GM12878 (cell line): Measurements from ENCODE around the gene GPC5.

Experiments
- BHLHE40 ChIP-seq, 2 experiments: fragments of 450-650 bp in 1 of 2; IDR thresholded peaks; 2 replicates each; pipeline ENCODE4 v1.6.1; 2011 to 2017; ENCODE audit warnings: low read depth in 2 of 2, borderline replicate concordance in 1 of 2, improper control_type of control experiment in 1 of 2, low read length in 1 of 2, mild to moderate bottlenecking in 1 of 2
- BRCA1 ChIP-seq: IDR thresholded peaks from 2 replicates; pipeline ENCODE4 v1.6.1; 2011; ENCODE audit warnings: low read depth, low read length, improper control_type of control experiment
- CTCF ChIP-seq, 3 experiments: IDR thresholded peaks in 2 of 3; conservative IDR thresholded peaks in 1 of 3; 2 replicates each; pipeline ENCODE4 v1.5.1; 2011; ENCODE audit warnings: low read depth in 3 of 3, low read length in 3 of 3, mild to moderate bottlenecking in 3 of 3, control low read depth in 2 of 3, moderate library complexity in 2 of 3, inconsistent platforms in 1 of 3, mixed read lengths in 1 of 3; ENCODE audit not compliant: control insufficient read depth in 2 of 3, insufficient read depth in 1 of 3; ENCODE audit errors: extremely low read depth in 1 of 3
- JUND ChIP-seq: IDR thresholded peaks from 2 replicates; pipeline ENCODE4 v1.6.1; 2012; ENCODE audit warnings: low read depth, mild to moderate bottlenecking, low read length, improper control_type of control experiment, moderate library complexity
- POLR2A ChIP-seq: IDR thresholded peaks from 2 replicates; pipeline ENCODE4 v1.6.1; 2011; ENCODE audit warnings: low read depth, mild to moderate bottlenecking, low read length
- POLR2AphosphoS5 ChIP-seq: IDR thresholded peaks from 2 replicates; pipeline ENCODE4 v1.6.1; 2011; ENCODE audit warnings: mild to moderate bottlenecking, low read length, inconsistent platforms
- RAD21 ChIP-seq: IDR thresholded peaks from 2 replicates; pipeline ENCODE4 v1.6.1; 2011; ENCODE audit warnings: mild to moderate bottlenecking, low read depth, low read length, moderate library complexity; ENCODE audit not compliant: insufficient read depth
- ZBED1 ChIP-seq: IDR thresholded peaks from 2 replicates; pipeline ENCODE4 v1.6.1; 2016; ENCODE audit warnings: borderline replicate concordance
- ZNF274 ChIP-seq: IDR thresholded peaks from one replicate; pipeline ENCODE4 v1.8.0; 2011; ENCODE audit not compliant: insufficient read length, insufficient read depth

- TF ChIP-seq POLR2AphosphoS5, result no peak
- no peak for TF ChIP-seq POLR2A
- TF ChIP-seq JUND, result no peak
- TF ChIP-seq BRCA1, result no peak
- TF ChIP-seq RAD21, result no peak
- no peak for TF ChIP-seq CTCF (IDR thresholded peaks at IDR 0.05 in 2 of 3, conservative IDR thresholded peaks at IDR 0.05 in 1 of 3; ENCODE audit: control insufficient read depth in 2 of 3, extremely low read depth in 1 of 3, insufficient read depth in 1 of 3, low read depth in 3 of 3, low read length in 3 of 3)
- no peak for TF ChIP-seq BHLHE40 (IDR thresholded peaks at IDR 0.05; ENCODE audit: borderline replicate concordance in 1 of 2, low read depth in 2 of 2, low read length in 1 of 2)
- TF ChIP-seq ZBED1, result no peak
- TF ChIP-seq ZNF274, result no peak
Observed at GRCh38 chr13:92661406-92661805, 1263.0 kb downstream of the GPC5 start.
